HL-60 (cell line): ENCODE data around the gene HECW1.

Experiments used
- CTCF ChIP-seq: IDR thresholded peaks from one replicate; pipeline ENCODE4 v1.5.1; 2011; ENCODE audit warnings: low read length, control low read depth, inconsistent platforms; ENCODE audit not compliant: insufficient read depth
- POLR2AphosphoS5 ChIP-seq: IDR thresholded peaks from 2 replicates; pipeline ENCODE4 v1.6.1; 2012; ENCODE audit warnings: low read depth
- REST ChIP-seq: IDR thresholded peaks from 2 replicates; pipeline ENCODE4 v1.6.1; 2012; ENCODE audit warnings: low read depth; ENCODE audit not compliant: insufficient replicate concordance
- SPI1 ChIP-seq: IDR thresholded peaks from 2 replicates; pipeline ENCODE4 v1.6.1; 2012; ENCODE audit warnings: low read depth, mild to moderate bottlenecking, borderline replicate concordance

GRCh38 chr7:43337191-43337590, 224.7 kb downstream of the HECW1 start:
- TF ChIP-seq CTCF: no peak
- TF ChIP-seq POLR2AphosphoS5: no peak
- no peak for TF ChIP-seq REST
- no peak for TF ChIP-seq SPI1
